IPS-11a (cell line): ENCODE measurements around the gene EFCAB6.

Experiments used
- H3K4me3 ChIP-seq: one replicate; pipeline ENCODE4 v1.5.1; 2013; ENCODE audit warnings: low read depth, low read length, control low read depth

The EFCAB6 gene

GRCh38 chr22:43600265-43600664 is 211.8 kb downstream of the EFCAB6 start:
- no peak overlapping the region for H3K4me3 ChIP-seq

GRCh38 chr22:43592476-43592875 is 219.6 kb downstream of the EFCAB6 start:
- no peak overlapping the region for H3K4me3 ChIP-seq

- no peak overlapping the region for H3K4me3 ChIP-seq
These were observed 220.7 kb downstream of the EFCAB6 start for GRCh38 chr22:43591380-43591779.

GRCh38 chr22:43587574-43587973 is 224.5 kb downstream of the EFCAB6 start:
- no peak overlapping the region for H3K4me3 ChIP-seq

GRCh38 chr22:43583501-43583900 is 228.6 kb downstream of the EFCAB6 start:
- no peak overlapping the region for H3K4me3 ChIP-seq

- no peak overlapping the region for H3K4me3 ChIP-seq
These were observed 229.7 kb downstream of the EFCAB6 start for GRCh38 chr22:43582394-43582793.

GRCh38 chr22:43580271-43580750 is 231.8 kb downstream of the EFCAB6 start:
- no peak overlapping the region for H3K4me3 ChIP-seq

GRCh38 chr22:43574738-43575137 is 237.4 kb downstream of the EFCAB6 start:
- no peak overlapping the region for H3K4me3 ChIP-seq

GRCh38 chr22:43572710-43573109 is 239.4 kb downstream of the EFCAB6 start:
- no peak overlapping the region for H3K4me3 ChIP-seq

- no peak overlapping the region for H3K4me3 ChIP-seq
These were observed 240.9 kb downstream of the EFCAB6 start for GRCh38 chr22:43571181-43571580.

- H3K4me3 ChIP-seq, result no peak overlapping the region
These were observed 241.5 kb downstream of the EFCAB6 start for GRCh38 chr22:43570531-43571165.

- H3K4me3 ChIP-seq, result no peak overlapping the region
These were observed 243.0 kb downstream of the EFCAB6 start for GRCh38 chr22:43569111-43569510.

GRCh38 chr22:43567691-43568324 is 244.3 kb downstream of the EFCAB6 start:
- no peak overlapping the region for H3K4me3 ChIP-seq

GRCh38 chr22:43566561-43567332 is 245.4 kb downstream of the EFCAB6 start:
- no peak overlapping the region for H3K4me3 ChIP-seq

- H3K4me3 ChIP-seq, result no peak overlapping the region
These were observed 246.1 kb downstream of the EFCAB6 start for GRCh38 chr22:43566021-43566420.

GRCh38 chr22:43564859-43565258 is 247.2 kb downstream of the EFCAB6 start:
- no peak overlapping the region for H3K4me3 ChIP-seq

- no peak overlapping the region for H3K4me3 ChIP-seq
These were observed 248.5 kb downstream of the EFCAB6 start for GRCh38 chr22:43563571-43563970.

- no peak overlapping the region for H3K4me3 ChIP-seq
These were observed 249.3 kb downstream of the EFCAB6 start for GRCh38 chr22:43562843-43563242.

- no peak overlapping the region for H3K4me3 ChIP-seq
These were observed 250.5 kb downstream of the EFCAB6 start for GRCh38 chr22:43561415-43562178.

GRCh38 chr22:43560651-43561050 is 251.5 kb downstream of the EFCAB6 start:
- no peak overlapping the region for H3K4me3 ChIP-seq
